ENCODE measurements around the gene UPK3A.

- TF ChIP-seq CTCF (IDR thresholded peaks at IDR 0.05) = no peak
- TF ChIP-seq POLR2AphosphoS5 (IDR thresholded peaks at IDR 0.05; ENCODE audit: low read depth, low read length) = no peak
- no peak for TF ChIP-seq TCF7L2 (IDR thresholded peaks at IDR 0.05; ENCODE audit: low read depth, low read length)
- TF ChIP-seq, protein P1, sequence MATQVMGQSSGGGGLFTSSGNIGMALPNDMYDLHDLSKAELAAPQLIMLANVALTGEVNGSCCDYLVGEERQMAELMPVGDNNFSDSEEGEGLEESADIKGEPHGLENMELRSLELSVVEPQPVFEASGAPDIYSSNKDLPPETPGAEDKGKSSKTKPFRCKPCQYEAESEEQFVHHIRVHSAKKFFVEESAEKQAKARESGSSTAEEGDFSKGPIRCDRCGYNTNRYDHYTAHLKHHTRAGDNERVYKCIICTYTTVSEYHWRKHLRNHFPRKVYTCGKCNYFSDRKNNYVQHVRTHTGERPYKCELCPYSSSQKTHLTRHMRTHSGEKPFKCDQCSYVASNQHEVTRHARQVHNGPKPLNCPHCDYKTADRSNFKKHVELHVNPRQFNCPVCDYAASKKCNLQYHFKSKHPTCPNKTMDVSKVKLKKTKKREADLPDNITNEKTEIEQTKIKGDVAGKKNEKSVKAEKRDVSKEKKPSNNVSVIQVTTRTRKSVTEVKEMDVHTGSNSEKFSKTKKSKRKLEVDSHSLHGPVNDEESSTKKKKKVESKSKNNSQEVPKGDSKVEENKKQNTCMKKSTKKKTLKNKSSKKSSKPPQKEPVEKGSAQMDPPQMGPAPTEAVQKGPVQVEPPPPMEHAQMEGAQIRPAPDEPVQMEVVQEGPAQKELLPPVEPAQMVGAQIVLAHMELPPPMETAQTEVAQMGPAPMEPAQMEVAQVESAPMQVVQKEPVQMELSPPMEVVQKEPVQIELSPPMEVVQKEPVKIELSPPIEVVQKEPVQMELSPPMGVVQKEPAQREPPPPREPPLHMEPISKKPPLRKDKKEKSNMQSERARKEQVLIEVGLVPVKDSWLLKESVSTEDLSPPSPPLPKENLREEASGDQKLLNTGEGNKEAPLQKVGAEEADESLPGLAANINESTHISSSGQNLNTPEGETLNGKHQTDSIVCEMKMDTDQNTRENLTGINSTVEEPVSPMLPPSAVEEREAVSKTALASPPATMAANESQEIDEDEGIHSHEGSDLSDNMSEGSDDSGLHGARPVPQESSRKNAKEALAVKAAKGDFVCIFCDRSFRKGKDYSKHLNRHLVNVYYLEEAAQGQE (IDR thresholded peaks at IDR 0.05; ENCODE audit: insufficient read depth in 1 of 2, low read depth in 2 of 2, low read length in 1 of 2) = no peak
- TF ChIP-seq SIN3A (IDR thresholded peaks at IDR 0.05; ENCODE audit: borderline replicate concordance, insufficient read depth, low read depth, low read length) = no peak
These were observed 14.4 kb upstream of the UPK3A start for GRCh38 chr22:45270095-45271020.
